SK-N-SH (cell line): ENCODE data around the gene KIF13A.

Experiments
- EP300 ChIP-seq, 2 experiments: IDR thresholded peaks; 2 replicates each; pipeline versions ENCODE4 v1.4.0 to v1.6.1; 2012; ENCODE audit warnings: borderline replicate concordance in 1 of 2, low read depth in 1 of 2, low read length in 1 of 2
- FOXM1 ChIP-seq: IDR thresholded peaks from 2 replicates; pipeline ENCODE4 v1.4.0; 2012; ENCODE audit warnings: low read depth, mild to moderate bottlenecking
- NRF1 ChIP-seq: IDR thresholded peaks from 2 replicates; pipeline ENCODE4 v1.6.1; 2012; ENCODE audit warnings: low read depth, mild to moderate bottlenecking, low read length
- POLR2AphosphoS5 ChIP-seq: IDR thresholded peaks from 2 replicates; pipeline ENCODE4 v1.6.1; 2012; ENCODE audit warnings: low read depth, low read length
- REST ChIP-seq: IDR thresholded peaks from 2 replicates; pipeline ENCODE4 v1.6.1; 2012; ENCODE audit warnings: mild to moderate bottlenecking, low read depth, low read length, moderate library complexity
- RFX5 ChIP-seq: IDR thresholded peaks from 2 replicates; pipeline ENCODE4 v1.6.1; 2012; ENCODE audit warnings: mild to moderate bottlenecking, improper control_type of control experiment, low read length
- TAF1 ChIP-seq: IDR thresholded peaks from 2 replicates; pipeline ENCODE4 v1.6.1; 2012; ENCODE audit warnings: low read depth, mild to moderate bottlenecking, low read length, moderate library complexity, borderline replicate concordance
- YY1 ChIP-seq: IDR thresholded peaks from 2 replicates; pipeline ENCODE4 v1.4.0; 2012; ENCODE audit warnings: low read depth, mild to moderate bottlenecking
- TF ChIP-seq, protein P1 (sequence below): fragments of 200-600 bp; sonication (generic); IDR thresholded peaks from 2 replicates; pipeline ENCODE4 v1.6.1; 2017; ENCODE audit warnings: antibody characterized with exemption, mild to moderate bottlenecking, moderate library complexity
- TF ChIP-seq, protein P2 (sequence below): IDR thresholded peaks from 2 replicates; pipeline ENCODE4 v1.4.0; 2012; ENCODE audit warnings: low read depth
- TF ChIP-seq, protein P3 (sequence below): IDR thresholded peaks from 2 replicates; pipeline ENCODE4 v1.4.0; 2012; ENCODE audit warnings: low read depth, borderline replicate concordance

- TF ChIP-seq TAF1: no peak
- TF ChIP-seq, protein P1, sequence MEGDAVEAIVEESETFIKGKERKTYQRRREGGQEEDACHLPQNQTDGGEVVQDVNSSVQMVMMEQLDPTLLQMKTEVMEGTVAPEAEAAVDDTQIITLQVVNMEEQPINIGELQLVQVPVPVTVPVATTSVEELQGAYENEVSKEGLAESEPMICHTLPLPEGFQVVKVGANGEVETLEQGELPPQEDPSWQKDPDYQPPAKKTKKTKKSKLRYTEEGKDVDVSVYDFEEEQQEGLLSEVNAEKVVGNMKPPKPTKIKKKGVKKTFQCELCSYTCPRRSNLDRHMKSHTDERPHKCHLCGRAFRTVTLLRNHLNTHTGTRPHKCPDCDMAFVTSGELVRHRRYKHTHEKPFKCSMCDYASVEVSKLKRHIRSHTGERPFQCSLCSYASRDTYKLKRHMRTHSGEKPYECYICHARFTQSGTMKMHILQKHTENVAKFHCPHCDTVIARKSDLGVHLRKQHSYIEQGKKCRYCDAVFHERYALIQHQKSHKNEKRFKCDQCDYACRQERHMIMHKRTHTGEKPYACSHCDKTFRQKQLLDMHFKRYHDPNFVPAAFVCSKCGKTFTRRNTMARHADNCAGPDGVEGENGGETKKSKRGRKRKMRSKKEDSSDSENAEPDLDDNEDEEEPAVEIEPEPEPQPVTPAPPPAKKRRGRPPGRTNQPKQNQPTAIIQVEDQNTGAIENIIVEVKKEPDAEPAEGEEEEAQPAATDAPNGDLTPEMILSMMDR: no peak
- no peak for TF ChIP-seq YY1
- no peak for TF ChIP-seq NRF1
- TF ChIP-seq, protein P2, sequence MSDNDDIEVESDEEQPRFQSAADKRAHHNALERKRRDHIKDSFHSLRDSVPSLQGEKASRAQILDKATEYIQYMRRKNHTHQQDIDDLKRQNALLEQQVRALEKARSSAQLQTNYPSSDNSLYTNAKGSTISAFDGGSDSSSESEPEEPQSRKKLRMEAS: no peak
- TF ChIP-seq POLR2AphosphoS5: no peak
- TF ChIP-seq, protein P3, sequence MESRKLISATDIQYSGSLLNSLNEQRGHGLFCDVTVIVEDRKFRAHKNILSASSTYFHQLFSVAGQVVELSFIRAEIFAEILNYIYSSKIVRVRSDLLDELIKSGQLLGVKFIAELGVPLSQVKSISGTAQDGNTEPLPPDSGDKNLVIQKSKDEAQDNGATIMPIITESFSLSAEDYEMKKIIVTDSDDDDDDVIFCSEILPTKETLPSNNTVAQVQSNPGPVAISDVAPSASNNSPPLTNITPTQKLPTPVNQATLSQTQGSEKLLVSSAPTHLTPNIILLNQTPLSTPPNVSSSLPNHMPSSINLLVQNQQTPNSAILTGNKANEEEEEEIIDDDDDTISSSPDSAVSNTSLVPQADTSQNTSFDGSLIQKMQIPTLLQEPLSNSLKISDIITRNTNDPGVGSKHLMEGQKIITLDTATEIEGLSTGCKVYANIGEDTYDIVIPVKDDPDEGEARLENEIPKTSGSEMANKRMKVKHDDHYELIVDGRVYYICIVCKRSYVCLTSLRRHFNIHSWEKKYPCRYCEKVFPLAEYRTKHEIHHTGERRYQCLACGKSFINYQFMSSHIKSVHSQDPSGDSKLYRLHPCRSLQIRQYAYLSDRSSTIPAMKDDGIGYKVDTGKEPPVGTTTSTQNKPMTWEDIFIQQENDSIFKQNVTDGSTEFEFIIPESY: no peak
- TF ChIP-seq RFX5: no peak
- no peak for TF ChIP-seq EP300 (IDR thresholded peaks at IDR 0.05; ENCODE audit: borderline replicate concordance in 1 of 2, low read depth in 1 of 2, low read length in 1 of 2)
- no peak for TF ChIP-seq REST
- TF ChIP-seq FOXM1: no peak
Measured at GRCh38 chr6:17950095-17950494, 37.3 kb downstream of the KIF13A start.
